H9 (cell line): ENCODE measurements around the gene ANKS1B. TPM values are rescaled to one million over a fixed set of nuclear protein-coding genes. Genes with fewer than 3 reads are reported as not detected.

ENCODE experiments used
- DNase-seq: peaks from one replicate; pipeline ENCODE4 v3.0.0-alpha.2; 2017
- H2AFZ ChIP-seq: one replicate; pipeline ENCODE4 v1.6.1; 2013; ENCODE audit warnings: mild to moderate bottlenecking, low read length, control low read depth, moderate library complexity
- H2AK5ac ChIP-seq: 2 replicates; pipeline ENCODE4 v1.6.1; 2013; ENCODE audit warnings: low read length, control low read depth, mixed read lengths; ENCODE audit not compliant: insufficient read length
- H2BK120ac ChIP-seq: one replicate; pipeline ENCODE4 v1.6.1; 2013; ENCODE audit warnings: low read depth, mild to moderate bottlenecking, low read length, control low read depth, inconsistent platforms; ENCODE audit not compliant: poor library complexity, severe bottlenecking
- H2BK12ac ChIP-seq: 2 replicates; pipeline ENCODE4 v1.6.1; 2013; ENCODE audit warnings: low read length, control low read depth, mixed read lengths, low read depth; ENCODE audit not compliant: insufficient read length
- H2BK15ac ChIP-seq: 2 replicates; pipeline ENCODE4 v1.6.1; 2013; ENCODE audit warnings: low read depth, low read length, control low read depth
- H2BK20ac ChIP-seq: one replicate; pipeline ENCODE4 v1.6.1; 2013; ENCODE audit warnings: low read depth, mild to moderate bottlenecking, low read length, control low read depth, inconsistent platforms; ENCODE audit not compliant: poor library complexity, severe bottlenecking
- H2BK5ac ChIP-seq: 2 replicates; pipeline ENCODE4 v1.6.1; 2013; ENCODE audit warnings: low read length, control low read depth, mixed read lengths; ENCODE audit not compliant: insufficient read length
- H3K14ac ChIP-seq: 2 replicates; pipeline ENCODE4 v1.6.1; 2013; ENCODE audit warnings: low read length, control low read depth; ENCODE audit not compliant: insufficient read depth
- H3K18ac ChIP-seq: 2 replicates; pipeline ENCODE4 v1.6.1; 2013; ENCODE audit warnings: low read depth, mild to moderate bottlenecking, mixed read lengths, low read length, control low read depth; ENCODE audit not compliant: insufficient read length
- H3K23ac ChIP-seq: 2 replicates; pipeline ENCODE4 v1.6.1; 2013; ENCODE audit warnings: low read length, control low read depth, mixed read lengths, low read depth; ENCODE audit not compliant: insufficient read length
- H3K23me2 ChIP-seq: 2 replicates; pipeline ENCODE4 v1.6.1; 2013; ENCODE audit warnings: low read depth, mild to moderate bottlenecking, mixed read lengths, low read length, control low read depth; ENCODE audit not compliant: insufficient read length, poor library complexity, severe bottlenecking
- H3K27ac ChIP-seq: 2 replicates; pipeline ENCODE4 v1.5.1; 2013; ENCODE audit warnings: low read length, control low read depth, mixed read lengths, low read depth; ENCODE audit not compliant: insufficient read length
- H3K27me3 ChIP-seq: 2 replicates; pipeline ENCODE4 v1.6.1; 2013; ENCODE audit warnings: low read length, control low read depth, inconsistent platforms; ENCODE audit not compliant: insufficient read depth
- H3K4ac ChIP-seq: 2 replicates; pipeline ENCODE4 v1.6.1; 2013; ENCODE audit warnings: low read depth, mild to moderate bottlenecking, control low read depth, inconsistent platforms, low read length, moderate library complexity
- H3K4me1 ChIP-seq: 2 replicates; pipeline ENCODE4 v1.6.1; 2013; ENCODE audit warnings: low read length, control low read depth, inconsistent platforms; ENCODE audit not compliant: insufficient read depth
- H3K4me2 ChIP-seq: 2 replicates; pipeline ENCODE4 v1.6.1; 2013; ENCODE audit warnings: low read length, control low read depth, mixed read lengths; ENCODE audit not compliant: insufficient read length, insufficient read depth
- H3K56ac ChIP-seq: 2 replicates; pipeline ENCODE4 v1.6.1; 2013; ENCODE audit warnings: low read depth, mild to moderate bottlenecking, mixed read lengths, low read length, control low read depth; ENCODE audit not compliant: insufficient read length
- H3K79me1 ChIP-seq: 2 replicates; pipeline ENCODE4 v1.6.1; 2013; ENCODE audit warnings: low read depth, mild to moderate bottlenecking, moderate library complexity, low read length, control low read depth, inconsistent platforms; ENCODE audit not compliant: insufficient read depth, poor library complexity, severe bottlenecking
- H3K79me2 ChIP-seq: 2 replicates; pipeline ENCODE4 v1.6.1; 2013; ENCODE audit warnings: low read length, control low read depth, inconsistent platforms; ENCODE audit not compliant: insufficient read depth
- H3K9ac ChIP-seq: 2 replicates; pipeline ENCODE4 v1.6.1; 2013; ENCODE audit warnings: low read length, control low read depth, mixed read lengths; ENCODE audit not compliant: insufficient read length; ENCODE audit errors: extremely low read depth
- H3K9me3 ChIP-seq: one replicate; pipeline ENCODE4 v1.6.1; 2013; ENCODE audit warnings: low read depth, low read length, inconsistent platforms; ENCODE audit not compliant: control insufficient read depth
- H3T11ph ChIP-seq: one replicate; pipeline ENCODE4 v1.6.1; 2013; ENCODE audit warnings: mild to moderate bottlenecking, low read length, control low read depth, inconsistent platforms
- H4K20me1 ChIP-seq: one replicate; pipeline ENCODE4 v1.6.1; 2013; ENCODE audit not compliant: control insufficient read depth, insufficient read length, insufficient read depth
- H4K5ac ChIP-seq: 2 replicates; pipeline ENCODE4 v1.6.1; 2013; ENCODE audit warnings: low read depth, mild to moderate bottlenecking, mixed read lengths, low read length, control low read depth; ENCODE audit not compliant: insufficient read length
- H4K8ac ChIP-seq: replicated peaks from 2 replicates; pipeline ENCODE4 v1.6.1; 2013; ENCODE audit warnings: low read length, control low read depth, mixed read lengths, low read depth; ENCODE audit not compliant: insufficient read length
- H4K91ac ChIP-seq: 2 replicates; pipeline ENCODE4 v1.6.1; 2013; ENCODE audit warnings: low read depth, mild to moderate bottlenecking, moderate library complexity, mixed read lengths, low read length, control low read depth; ENCODE audit not compliant: insufficient read length
- H3K27ac Mint-ChIP-seq, 3 experiments: 2 replicates in 2 of 3; 3 replicates in 1 of 3; pipeline ENCODE4 v1.8.0; 2020 to 2021; ENCODE audit warnings: mixed read lengths in 3 of 3, mild to moderate bottlenecking in 1 of 3, moderate library complexity in 1 of 3
- H3K27me3 Mint-ChIP-seq: 2 replicates; pipeline ENCODE4 v1.8.0; 2021; ENCODE audit warnings: low read depth, mild to moderate bottlenecking, moderate library complexity, mixed read lengths
- H3K36me3 Mint-ChIP-seq, 3 experiments: 2 replicates in 2 of 3; 3 replicates in 1 of 3; pipeline ENCODE4 v1.8.0; 2020 to 2021; ENCODE audit warnings: low read depth in 3 of 3, mixed read lengths in 3 of 3; ENCODE audit not compliant: insufficient read depth in 1 of 3
- H3K4me1 Mint-ChIP-seq, 2 experiments: 2 replicates each; pipeline ENCODE4 v1.8.0; 2020; ENCODE audit warnings: mixed read lengths in 2 of 2
- H3K4me3 Mint-ChIP-seq, 2 experiments: 2 replicates in 1 of 2; 3 replicates in 1 of 2; pipeline ENCODE4 v1.8.0; 2020 to 2021; ENCODE audit warnings: mild to moderate bottlenecking in 2 of 2, mixed read lengths in 2 of 2, moderate library complexity in 1 of 2
- H3K9me3 Mint-ChIP-seq, 2 experiments: 2 replicates in 1 of 2; 3 replicates in 1 of 2; pipeline ENCODE4 v1.8.0; 2020; ENCODE audit warnings: mild to moderate bottlenecking in 2 of 2, mixed read lengths in 2 of 2, moderate library complexity in 1 of 2
- WGBS: extraction: QIAGEN DNeasy Blood & Tissue Kit; methylation state at CpG from one replicate; pipeline ENCODE4 v1.1.7; 2013; ENCODE audit warnings: missing lambda C conversion rate, low lambda C conversion rate, mixed read lengths; ENCODE audit not compliant: insufficient read length; ENCODE audit errors: extremely low coverage; 5-methylcytosine and 5-hydroxymethylcytosine counted together
- total RNA-seq: library from RNA; stranded (reverse); gene quantifications from 2 replicates; pipeline ENCODE4 v1.2.1, GENCODE V29; 2021
- TF ChIP-seq, protein P1 (sequence below): fragments of 200-600 bp; sonication (generic); conservative IDR thresholded peaks from 3 replicates; pipeline ENCODE4 v1.8.0; 2021; ENCODE audit warnings: antibody characterized with exemption, mild to moderate bottlenecking

ANKS1B gene
- total RNA-seq, 1 experiment from 2014 or later = 4.1 TPM

DNA sequence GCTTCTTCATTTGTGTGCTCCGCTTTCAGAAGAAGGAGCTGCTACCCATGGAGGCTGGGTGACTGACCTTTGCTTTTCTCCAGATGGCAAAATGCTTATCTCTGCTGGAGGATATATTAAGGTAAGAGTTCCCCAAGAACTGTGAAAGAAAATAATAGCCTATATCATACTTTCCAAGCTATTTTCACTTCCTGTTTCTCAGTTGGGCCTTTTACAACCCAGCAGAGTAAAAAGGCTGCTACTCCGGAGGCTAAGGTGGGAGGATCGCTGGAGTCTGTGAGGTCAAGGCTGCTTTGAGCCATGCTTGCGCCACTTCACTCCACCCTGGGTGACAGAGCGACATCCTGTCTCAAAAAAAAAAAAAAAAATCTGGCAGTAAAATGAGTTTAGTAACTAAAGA is 1257.5 kb downstream of the ANKS1B start:
- no peaks in the 10 kb centered on the region for H3K79me2 ChIP-seq
- no peak overlapping the region for H2BK5ac ChIP-seq
- Mint-ChIP-seq H3K27me3 (no peaks in the 10 kb centered on the region), H3K27ac (no peak overlapping the region), H3K4me1 (no peaks in the 10 kb centered on the region), H3K4me3 (no peak overlapping the region), H3K9me3 (no peaks in the 10 kb centered on the region), H3K36me3 (peaks cover 0 to 25% (median 23%) of the 10 kb centered on the region in 3 experiments; a peak in 5 of 7 replicates)
- no peak overlapping the region for H3T11ph ChIP-seq
- no peak overlapping the region for H4K8ac ChIP-seq
- H4K20me1 ChIP-seq = no peaks in the 10 kb centered on the region
- H3K4me2 ChIP-seq = no peak overlapping the region
- no peak overlapping the region for H3K4ac ChIP-seq
- no peak overlapping the region for H3K18ac ChIP-seq
- no peak overlapping the region for H2BK120ac ChIP-seq
- no peaks in the 10 kb centered on the region for H3K23me2 ChIP-seq
- WGBS = no CpG with 5 or more reads among the region's 5 CpGs
- H3K27ac ChIP-seq = no peak overlapping the region
- TF ChIP-seq, protein P1, sequence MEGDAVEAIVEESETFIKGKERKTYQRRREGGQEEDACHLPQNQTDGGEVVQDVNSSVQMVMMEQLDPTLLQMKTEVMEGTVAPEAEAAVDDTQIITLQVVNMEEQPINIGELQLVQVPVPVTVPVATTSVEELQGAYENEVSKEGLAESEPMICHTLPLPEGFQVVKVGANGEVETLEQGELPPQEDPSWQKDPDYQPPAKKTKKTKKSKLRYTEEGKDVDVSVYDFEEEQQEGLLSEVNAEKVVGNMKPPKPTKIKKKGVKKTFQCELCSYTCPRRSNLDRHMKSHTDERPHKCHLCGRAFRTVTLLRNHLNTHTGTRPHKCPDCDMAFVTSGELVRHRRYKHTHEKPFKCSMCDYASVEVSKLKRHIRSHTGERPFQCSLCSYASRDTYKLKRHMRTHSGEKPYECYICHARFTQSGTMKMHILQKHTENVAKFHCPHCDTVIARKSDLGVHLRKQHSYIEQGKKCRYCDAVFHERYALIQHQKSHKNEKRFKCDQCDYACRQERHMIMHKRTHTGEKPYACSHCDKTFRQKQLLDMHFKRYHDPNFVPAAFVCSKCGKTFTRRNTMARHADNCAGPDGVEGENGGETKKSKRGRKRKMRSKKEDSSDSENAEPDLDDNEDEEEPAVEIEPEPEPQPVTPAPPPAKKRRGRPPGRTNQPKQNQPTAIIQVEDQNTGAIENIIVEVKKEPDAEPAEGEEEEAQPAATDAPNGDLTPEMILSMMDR = no peak
- H3K14ac ChIP-seq = no peak overlapping the region
- H4K5ac ChIP-seq = no peak overlapping the region
- no peak for DNase-seq
- H3K9ac ChIP-seq = no peak overlapping the region
- H3K4me1 ChIP-seq = no peaks in the 10 kb centered on the region
- H3K56ac ChIP-seq = no peak overlapping the region
- no peak overlapping the region for H2BK12ac ChIP-seq
- H2BK20ac ChIP-seq = no peak overlapping the region
- H4K91ac ChIP-seq = no peak overlapping the region
- H3K23ac ChIP-seq = no peak overlapping the region
- no peaks in the 10 kb centered on the region for H3K27me3 ChIP-seq
- no peaks in the 10 kb centered on the region for H3K79me1 ChIP-seq
- H2BK15ac ChIP-seq = no peak overlapping the region
- no peaks in the 10 kb centered on the region for H3K9me3 ChIP-seq
- no peak overlapping the region for H2AK5ac ChIP-seq
- no peak overlapping the region for H2AFZ ChIP-seq
